HG03097 (cell line): ENCODE data around the gene ANKRD1.

Experiments
- ATAC-seq: cut with Tn5 transposase; IDR thresholded peaks from one replicate; pipeline ENCODE4 v1.9.1; 2021; ENCODE audit not compliant: unreplicated experiment, low FRiP score

ANKRD1 gene

GRCh38 chr10:90866050-90866598 is 54.8 kb downstream of the ANKRD1 start:
- ATAC-seq, result no peak

- ATAC-seq, result no peak
Measured at GRCh38 chr10:90865401-90865800, 55.5 kb downstream of the ANKRD1 start.

- ATAC-seq, result no peak
Measured at GRCh38 chr10:90862908-90863514, 57.9 kb downstream of the ANKRD1 start.
